Transverse colon (tissue), 3 donors: ENCODE data around the gene MRFAP1.

Experiments used
- CTCF ChIP-seq, 5 experiments: fragments of 200-600 bp in 3 of 5; fragments of 450-650 bp in 2 of 5; sonication (generic) in 3 of 5; IDR thresholded peaks; 1 replicate in 2 of 5; 2 replicates in 3 of 5; pipeline ENCODE4 v1.5.1; 2016 to 2017; ENCODE audit warnings: antibody characterized with exemption in 5 of 5, inconsistent platforms in 3 of 5, mild to moderate bottlenecking in 2 of 5, moderate library complexity in 1 of 5
- EP300 ChIP-seq: sonication (generic); formaldehyde crosslinking; IDR thresholded peaks from one replicate; pipeline ENCODE4 v1.6.1; 2017; ENCODE audit warnings: antibody characterized with exemption, low read depth

- TF ChIP-seq CTCF (IDR thresholded peaks at IDR 0.05), result no peak
- no peak for TF ChIP-seq EP300
Measured at GRCh38 chr4:6598641-6599040, 41.8 kb upstream of the MRFAP1 start.
